ENCODE results near the gene FAM200C.

DNA sequence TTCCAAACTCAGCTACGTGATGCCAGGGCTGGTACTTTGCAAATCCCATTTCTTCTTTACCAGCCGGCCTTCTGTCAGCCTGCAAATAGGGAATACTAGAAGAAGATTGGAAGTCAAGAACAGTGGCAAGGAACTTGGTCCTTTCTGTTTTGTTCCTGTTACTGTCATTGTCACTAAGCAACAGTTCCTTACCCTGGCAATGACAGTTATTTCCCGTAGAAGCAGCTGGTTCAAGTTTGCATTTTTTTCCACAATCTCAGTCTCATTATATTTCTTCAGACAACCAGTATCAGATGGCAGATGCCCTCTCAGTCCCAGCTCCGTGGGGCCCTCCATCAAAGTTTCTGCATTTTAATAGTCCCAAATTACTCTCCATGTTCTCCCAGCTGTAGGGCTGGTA lies 20.3 kb downstream of the FAM200C start:
- TF ChIP-seq POLR2A (IDR thresholded peaks at IDR 0.05; ENCODE audit: low read depth) = no peak
- no peak for TF ChIP-seq EP300 (IDR thresholded peaks at IDR 0.05)
- TF ChIP-seq, protein P1, sequence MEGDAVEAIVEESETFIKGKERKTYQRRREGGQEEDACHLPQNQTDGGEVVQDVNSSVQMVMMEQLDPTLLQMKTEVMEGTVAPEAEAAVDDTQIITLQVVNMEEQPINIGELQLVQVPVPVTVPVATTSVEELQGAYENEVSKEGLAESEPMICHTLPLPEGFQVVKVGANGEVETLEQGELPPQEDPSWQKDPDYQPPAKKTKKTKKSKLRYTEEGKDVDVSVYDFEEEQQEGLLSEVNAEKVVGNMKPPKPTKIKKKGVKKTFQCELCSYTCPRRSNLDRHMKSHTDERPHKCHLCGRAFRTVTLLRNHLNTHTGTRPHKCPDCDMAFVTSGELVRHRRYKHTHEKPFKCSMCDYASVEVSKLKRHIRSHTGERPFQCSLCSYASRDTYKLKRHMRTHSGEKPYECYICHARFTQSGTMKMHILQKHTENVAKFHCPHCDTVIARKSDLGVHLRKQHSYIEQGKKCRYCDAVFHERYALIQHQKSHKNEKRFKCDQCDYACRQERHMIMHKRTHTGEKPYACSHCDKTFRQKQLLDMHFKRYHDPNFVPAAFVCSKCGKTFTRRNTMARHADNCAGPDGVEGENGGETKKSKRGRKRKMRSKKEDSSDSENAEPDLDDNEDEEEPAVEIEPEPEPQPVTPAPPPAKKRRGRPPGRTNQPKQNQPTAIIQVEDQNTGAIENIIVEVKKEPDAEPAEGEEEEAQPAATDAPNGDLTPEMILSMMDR (IDR thresholded peaks at IDR 0.05) = no peak
- no peak for TF ChIP-seq POLR2AphosphoS5 (IDR thresholded peaks at IDR 0.05)

Data from esophagus muscularis mucosa (tissue), 4 donors.